OCI-LY3 (cell line): ENCODE measurements around the gene MUC20.
"Not testable (repeated sequence)": the region's sequence is repeated elsewhere in the genome, so short reads cannot be mapped to it uniquely, and the experiment has no call there.

Experiments used
- H2AFZ ChIP-seq: fragments of 200-600, 300-600 bp; shearing (Covaris generic); 2 replicates; pipeline ENCODE4 v1.6.0; 2014; ENCODE audit warnings: antibody characterized with exemption, low read depth, low read length
- H3K27ac ChIP-seq: fragments of 200-600, 300-600 bp; sonication (generic); 2 replicates; pipeline ENCODE4 v1.5.1; 2014; ENCODE audit warnings: mild to moderate bottlenecking, low read length, moderate library complexity, mixed read lengths
- H3K27me3 ChIP-seq: fragments of 200-600, 300-600 bp; sonication (generic); 2 replicates; pipeline ENCODE4 v1.6.1; 2014; ENCODE audit warnings: low read depth, low read length, mixed read lengths
- H3K36me3 ChIP-seq: fragments of 200-600, 300-600 bp; sonication (generic); replicated peaks from 2 replicates; pipeline ENCODE3; 2014; ENCODE audit warnings: low read depth, low read length, mixed read lengths
- H3K4me1 ChIP-seq: fragments of 300-600, 200-600 bp; sonication (generic); 2 replicates; pipeline ENCODE4 v1.6.1; 2014; ENCODE audit warnings: low read length, mixed read lengths
- H3K4me2 ChIP-seq: fragments of 200-600, 300-600 bp; sonication (generic); 2 replicates; pipeline ENCODE4 v1.6.1; 2014; ENCODE audit warnings: low read length, mixed read lengths
- H3K4me3 ChIP-seq: fragments of 300-600, 200-600 bp; sonication (generic); 2 replicates; pipeline ENCODE4 v1.5.1; 2014; ENCODE audit warnings: antibody characterized with exemption, mild to moderate bottlenecking, low read length, moderate library complexity
- H3K79me2 ChIP-seq: fragments of 300-600, 200-600 bp; shearing (Covaris generic); 2 replicates; pipeline ENCODE4 v1.6.1; 2014; ENCODE audit warnings: mild to moderate bottlenecking, low read length, mixed read lengths
- H3K9ac ChIP-seq: fragments of 300-600, 200-600 bp; shearing (Covaris generic); 2 replicates; pipeline ENCODE4 v1.6.0; 2014; ENCODE audit warnings: mild to moderate bottlenecking, low read length, moderate library complexity
- H3K9me3 ChIP-seq: fragments of 200-600, 300-600 bp; shearing (Covaris generic); 2 replicates; pipeline ENCODE4 v1.6.1; 2014; ENCODE audit warnings: low read length, mixed read lengths; ENCODE audit not compliant: insufficient read depth
- H4K20me1 ChIP-seq: fragments of 200-600, 300-600 bp; sonication (generic); 2 replicates; pipeline ENCODE4 v1.6.1; 2016; ENCODE audit warnings: low read length, mixed read lengths; ENCODE audit not compliant: insufficient read depth
- EZH2phosphoT487 ChIP-seq: fragments of 200-600 bp; shearing (Covaris generic); IDR thresholded peaks from 2 replicates; pipeline ENCODE4 v1.6.1; 2018; ENCODE audit warnings: antibody characterized with exemption, mixed run types, low read depth
- TF ChIP-seq, protein P1 (sequence below): fragments of 200-600, 300-600 bp; sonication (generic); IDR thresholded peaks from 2 replicates; pipeline ENCODE4 v1.5.1; 2014; ENCODE audit warnings: antibody characterized with exemption, low read length, low read depth

MUC20 gene

DNA sequence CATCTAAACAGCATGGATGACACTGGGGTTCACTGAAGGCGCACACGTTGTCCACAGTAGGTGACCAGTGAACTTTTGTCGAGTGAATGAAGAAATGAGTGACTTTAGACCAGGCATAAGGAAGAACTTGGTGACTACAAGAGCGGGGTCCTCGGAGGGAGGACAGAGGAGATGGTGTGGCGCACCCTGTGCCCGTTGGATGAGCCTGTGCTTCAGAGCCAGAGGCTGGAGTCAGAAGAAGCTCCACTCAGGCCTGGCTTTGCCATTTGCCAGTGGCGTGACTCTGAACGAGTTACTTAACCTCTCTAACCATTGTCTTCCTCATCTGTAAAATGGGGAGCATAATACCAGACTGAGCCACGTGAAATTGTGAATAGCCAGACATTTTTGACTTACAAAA, 48.8 kb downstream of the MUC20 start:
- Histone ChIP-seq H3K79me2 (no peaks in the 10 kb centered on the region), H3K9me3 (no peaks in the 10 kb centered on the region), H2AFZ (no peak overlapping the region), H3K4me1 (no peaks in the 10 kb centered on the region), H3K4me2 (no peak overlapping the region), H3K27me3 (no peaks in the 10 kb centered on the region), H4K20me1 (no peaks in the 10 kb centered on the region), H3K4me3 (no peak overlapping the region), H3K36me3 (no peaks in the 10 kb centered on the region), H3K27ac (no peak overlapping the region), H3K9ac (no peak overlapping the region)
- TF ChIP-seq, protein P1, sequence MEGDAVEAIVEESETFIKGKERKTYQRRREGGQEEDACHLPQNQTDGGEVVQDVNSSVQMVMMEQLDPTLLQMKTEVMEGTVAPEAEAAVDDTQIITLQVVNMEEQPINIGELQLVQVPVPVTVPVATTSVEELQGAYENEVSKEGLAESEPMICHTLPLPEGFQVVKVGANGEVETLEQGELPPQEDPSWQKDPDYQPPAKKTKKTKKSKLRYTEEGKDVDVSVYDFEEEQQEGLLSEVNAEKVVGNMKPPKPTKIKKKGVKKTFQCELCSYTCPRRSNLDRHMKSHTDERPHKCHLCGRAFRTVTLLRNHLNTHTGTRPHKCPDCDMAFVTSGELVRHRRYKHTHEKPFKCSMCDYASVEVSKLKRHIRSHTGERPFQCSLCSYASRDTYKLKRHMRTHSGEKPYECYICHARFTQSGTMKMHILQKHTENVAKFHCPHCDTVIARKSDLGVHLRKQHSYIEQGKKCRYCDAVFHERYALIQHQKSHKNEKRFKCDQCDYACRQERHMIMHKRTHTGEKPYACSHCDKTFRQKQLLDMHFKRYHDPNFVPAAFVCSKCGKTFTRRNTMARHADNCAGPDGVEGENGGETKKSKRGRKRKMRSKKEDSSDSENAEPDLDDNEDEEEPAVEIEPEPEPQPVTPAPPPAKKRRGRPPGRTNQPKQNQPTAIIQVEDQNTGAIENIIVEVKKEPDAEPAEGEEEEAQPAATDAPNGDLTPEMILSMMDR, result no peak
- TF ChIP-seq EZH2phosphoT487, result no peak

DNA sequence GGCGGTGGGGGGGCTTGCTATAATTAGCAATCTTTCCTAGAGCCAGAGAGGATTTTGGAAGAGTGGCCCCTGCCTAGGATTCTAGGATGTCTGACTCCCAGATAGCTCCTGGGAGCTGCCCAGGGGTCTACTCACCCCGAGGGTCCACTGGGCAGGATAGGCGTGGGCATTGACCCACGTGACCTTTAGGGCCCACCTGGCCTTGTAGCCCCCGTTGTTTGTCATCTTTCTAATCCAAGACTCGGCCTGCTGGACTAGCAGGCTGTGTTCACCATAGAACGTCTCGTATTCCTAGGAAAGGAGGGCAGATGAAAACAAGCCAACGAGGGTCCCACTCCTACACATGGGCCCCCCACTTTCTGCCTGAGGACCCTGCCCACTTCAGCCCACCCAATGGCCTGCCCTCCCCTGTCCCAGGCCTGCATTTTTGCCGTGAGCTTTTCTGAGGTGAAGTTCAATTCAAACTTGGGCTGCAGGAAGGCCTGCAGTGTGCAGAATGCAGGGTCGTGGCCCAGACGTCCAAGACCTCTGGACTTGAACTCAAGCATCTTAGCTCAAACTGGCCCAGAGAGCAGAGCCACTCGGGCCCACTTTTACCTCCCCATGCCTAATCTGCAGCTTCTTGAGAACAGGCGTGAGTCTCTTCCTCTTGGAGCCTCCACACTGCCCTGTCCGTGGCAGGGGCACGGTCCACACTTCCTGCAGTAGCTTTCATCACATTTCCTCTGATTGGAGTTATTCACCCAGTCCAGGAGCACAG, 49.5 kb downstream of the MUC20 start:
- no peaks in the 10 kb centered on the region for H3K4me1 ChIP-seq
- no peaks in the 10 kb centered on the region for H3K36me3 ChIP-seq
- H4K20me1 ChIP-seq, result no peaks in the 10 kb centered on the region
- no peaks in the 10 kb centered on the region for H3K9me3 ChIP-seq
- no peak overlapping the region for H3K4me2 ChIP-seq
- H3K27me3 ChIP-seq, result no peaks in the 10 kb centered on the region
- TF ChIP-seq, protein P1, result no peak
- no peak for TF ChIP-seq EZH2phosphoT487
- H3K4me3 ChIP-seq, result no peak overlapping the region
- no peaks in the 10 kb centered on the region for H3K79me2 ChIP-seq
- H2AFZ ChIP-seq, result no peak overlapping the region
- H3K27ac ChIP-seq, result no peak overlapping the region
- H3K9ac ChIP-seq, result no peak overlapping the region

DNA sequence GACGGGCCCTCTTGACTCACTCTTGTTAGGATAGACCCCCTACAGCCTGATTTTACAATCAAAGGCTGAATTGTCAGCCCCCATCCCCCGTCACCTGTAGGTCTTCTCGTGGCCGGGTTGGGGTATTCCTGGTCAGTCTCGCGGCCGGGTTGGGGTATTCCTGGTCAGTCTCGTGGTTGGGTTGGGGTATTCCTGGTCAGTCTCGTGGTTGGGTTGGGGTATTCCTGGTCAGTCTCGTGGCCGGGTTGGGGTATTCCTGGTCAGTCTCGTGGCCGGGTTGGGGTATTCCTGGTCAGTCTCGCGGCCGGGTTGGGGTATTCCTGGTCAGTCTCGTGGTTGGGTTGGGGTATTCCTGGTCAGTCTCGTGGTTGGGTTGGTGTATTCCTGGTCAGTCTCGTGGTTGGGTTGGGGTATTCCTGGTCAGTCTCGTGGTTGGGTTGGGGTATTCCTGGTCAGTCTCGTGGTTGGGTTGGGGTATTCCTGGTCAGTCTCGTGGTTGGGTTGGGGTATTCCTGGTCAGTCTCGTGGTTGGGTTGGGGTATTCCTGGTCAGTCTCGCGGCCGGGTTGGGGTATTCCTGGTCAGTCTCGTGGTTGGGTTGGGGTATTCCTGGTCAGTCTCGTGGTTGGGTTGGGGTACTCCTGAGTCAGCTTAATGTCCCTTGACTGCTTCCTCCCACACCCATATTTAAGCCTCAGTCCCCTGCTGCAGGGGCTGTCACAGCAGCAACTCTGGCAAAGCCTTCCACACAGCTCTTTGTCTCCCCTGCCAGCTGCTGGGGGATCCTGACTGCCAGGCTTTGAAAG, 50.3 kb downstream of the MUC20 start:
- not testable (repeated sequence) for H3K4me3 ChIP-seq, H4K20me1 ChIP-seq, H3K9ac ChIP-seq, H3K27me3 ChIP-seq, H3K27ac ChIP-seq, H3K79me2 ChIP-seq, H3K4me2 ChIP-seq, H2AFZ ChIP-seq, H3K9me3 ChIP-seq, H3K36me3 ChIP-seq, H3K4me1 ChIP-seq

DNA sequence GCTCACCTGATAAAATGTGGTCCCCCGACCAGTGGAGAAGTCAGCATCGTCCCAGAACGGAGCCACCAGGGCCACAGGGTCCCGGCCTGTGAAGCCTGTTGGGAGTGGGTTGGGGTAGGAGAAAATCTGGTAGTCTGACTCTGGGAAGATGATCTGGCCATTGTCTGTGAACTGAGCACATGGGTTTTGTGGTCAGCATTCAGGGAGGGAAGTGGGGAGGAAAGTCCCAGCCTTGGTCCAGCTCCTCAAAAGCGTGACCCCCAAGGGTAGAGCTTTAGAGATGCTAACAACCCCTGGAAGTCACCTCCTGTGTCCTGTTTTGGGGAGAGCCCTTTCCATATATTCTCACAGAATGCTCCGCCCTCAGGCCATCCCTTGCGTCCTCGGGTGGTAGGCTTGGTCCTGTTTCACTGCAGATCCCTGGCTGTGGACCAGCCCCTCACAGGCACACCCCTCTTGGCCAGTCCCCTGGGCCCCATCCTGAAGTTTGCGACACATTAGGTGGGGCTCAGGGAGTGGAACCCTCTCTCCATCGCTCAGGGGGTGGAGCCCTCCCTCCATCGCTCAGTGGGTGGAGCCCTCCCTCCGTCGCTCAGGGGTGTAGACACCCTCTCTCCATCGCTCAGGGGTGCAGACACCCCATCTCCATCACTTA, 51.0 kb downstream of the MUC20 start:
- Histone ChIP-seq H3K9me3 (no peaks in the 10 kb centered on the region), H3K27ac (no peak overlapping the region), H3K79me2 (no peaks in the 10 kb centered on the region), H2AFZ (no peak overlapping the region), H3K9ac (no peak overlapping the region), H3K36me3 (no peaks in the 10 kb centered on the region), H3K27me3 (no peaks in the 10 kb centered on the region), H3K4me1 (no peaks in the 10 kb centered on the region), H3K4me3 (no peak overlapping the region), H4K20me1 (no peaks in the 10 kb centered on the region), H3K4me2 (no peak overlapping the region)
- TF ChIP-seq, protein P1, result no peak
- no peak for TF ChIP-seq EZH2phosphoT487
